HepG2 (cell line): ENCODE results near the gene AHNAK. TPM values are rescaled to one million over a fixed set of nuclear protein-coding genes. Genes with fewer than 3 reads are reported as not detected.
A peak's percentile ranks its signal among the peaks of the same experiment; 100 is the strongest.

Source experiments
- ATF7-NPFF ChIP-seq: sonication (generic); formaldehyde crosslinking; IDR thresholded peaks from 2 replicates; pipeline ENCODE4 v1.8.1; 2023; ENCODE audit warnings: mild to moderate bottlenecking, low read depth, missing genetic modification reagents, moderate library complexity
- DMTF1 ChIP-seq: sonication (generic); formaldehyde crosslinking; IDR thresholded peaks from 2 replicates; pipeline ENCODE4 v1.4.0; 2020; ENCODE audit warnings: mild to moderate bottlenecking, missing genetic modification reagents
- GRHL1 ChIP-seq: sonication (generic); formaldehyde crosslinking; conservative IDR thresholded peaks from 2 replicates; pipeline ENCODE4 v1.8.0; 2022; ENCODE audit warnings: missing genetic modification reagents
- NFAT5 ChIP-seq: sonication (generic); formaldehyde crosslinking; IDR thresholded peaks from 2 replicates; pipeline ENCODE4 v1.4.0; 2020; ENCODE audit warnings: missing genetic modification reagents
- NFYB ChIP-seq: sonication (generic); formaldehyde crosslinking; IDR thresholded peaks from 2 replicates; pipeline ENCODE4 v1.4.0; 2020; ENCODE audit warnings: missing genetic modification reagents
- SP4 ChIP-seq: sonication (generic); formaldehyde crosslinking; IDR thresholded peaks from 2 replicates; pipeline ENCODE4 v1.8.1; 2023; ENCODE audit warnings: mild to moderate bottlenecking, missing genetic modification reagents
- THAP9 ChIP-seq: sonication (generic); formaldehyde crosslinking; IDR thresholded peaks from 2 replicates; pipeline ENCODE4; 2020; ENCODE audit warnings: missing genetic modification reagents, mild to moderate bottlenecking, borderline replicate concordance
- ZNF280B ChIP-seq: sonication (generic); formaldehyde crosslinking; IDR thresholded peaks from 2 replicates; pipeline ENCODE4 v1.5.0; 2020; ENCODE audit warnings: missing genetic modification reagents, mild to moderate bottlenecking, borderline replicate concordance
- ZNF547 ChIP-seq: sonication (generic); formaldehyde crosslinking; IDR thresholded peaks from 2 replicates; pipeline ENCODE4 v1.5.1; 2020; ENCODE audit warnings: mild to moderate bottlenecking, missing genetic modification reagents
- ZNF784 ChIP-seq: sonication (generic); formaldehyde crosslinking; IDR thresholded peaks from 2 replicates; pipeline ENCODE4 v1.5.1; 2020; ENCODE audit warnings: missing genetic modification reagents, mild to moderate bottlenecking, borderline replicate concordance
- ZNF816 ChIP-seq: sonication (generic); formaldehyde crosslinking; IDR thresholded peaks from 2 replicates; pipeline ENCODE4 v1.8.0; 2022; ENCODE audit warnings: missing genetic modification reagents, mild to moderate bottlenecking, borderline replicate concordance
- polyA plus RNA-seq, 8 experiments: library from polyadenylated mRNA; depleted of rRNA in 3 of 8; stranded (reverse) in 7 of 8; unstranded in 1 of 8; fragments of >200 nt; fragmentation: Illumina TruSeq in 4 of 8; extraction: Trizol in 4 of 8; gene quantifications; 2 replicates each; pipeline versions ENCODE4 v1.2.1 to v1.2.3, GENCODE V29; 2011 to 2016; ENCODE audit warnings: low read depth in 4 of 8, missing spikeins in 1 of 8, mixed read lengths in 1 of 8; ENCODE audit not compliant: insufficient read depth in 1 of 8
- total RNA-seq, 5 experiments: library from RNA; depleted of rRNA; stranded (reverse); fragments of >200 nt; fragmentation: Illumina TruSeq; extraction: Trizol; gene quantifications; 2 replicates each; pipeline ENCODE4 v1.2.3, GENCODE V29; 2016; ENCODE audit warnings: low read depth in 1 of 5

The AHNAK gene
- total and polyA plus RNA-seq, 2 of the 13 experiments (the other 11 are each of a cell fraction or from before 2014, with no cell fraction given): 23.4 to 25.0 TPM

- TF ChIP-seq NFAT5 (CRISPR knock-in tag) (no peak), ATF7-NPFF (CRISPR knock-in tag) (peak; percentile 93), DMTF1 (CRISPR knock-in tag) (no peak), ZNF784 (CRISPR knock-in tag) (peak; percentile 66; the same call in 1 of the 2 replicates), ZNF816 (CRISPR knock-in tag) (no peak; the same call in 1 of the 2 replicates), SP4 (CRISPR knock-in tag) (peak; percentile 91), ZNF547 (CRISPR knock-in tag) (0 out of 2 replicates have a peak, but pooled peaks have one; percentile 22), NFYB (CRISPR knock-in tag) (peak; percentile 82), THAP9 (CRISPR knock-in tag) (peak; percentile 87), ZNF280B (CRISPR knock-in tag) (no peak), GRHL1 (CRISPR knock-in tag) (no peak)
Measured at GRCh38 chr11:62591448-62592145, 45.0 kb upstream of the AHNAK start, which contains the start of gene TUT1 (continued).
